GM21737 (cell line): ENCODE measurements around the gene ST3GAL6.

Experiments used
- ATAC-seq: cut with Tn5 transposase; IDR thresholded peaks from one replicate; pipeline ENCODE4 v1.9.1; 2021; ENCODE audit warnings: mild to moderate bottlenecking, moderate library complexity; ENCODE audit not compliant: unreplicated experiment

Gene ST3GAL6

GRCh38 chr3:98775459-98776139 is 12.5 kb downstream of the ST3GAL6 start:
- no peak for ATAC-seq

GRCh38 chr3:98776140-98776493 is 13.0 kb downstream of the ST3GAL6 start:
- no peak for ATAC-seq

- no peak for ATAC-seq
Observed at GRCh38 chr3:98777286-98777685, 14.1 kb downstream of the ST3GAL6 start.

- ATAC-seq, result no peak
Observed at GRCh38 chr3:98777801-98778220, 14.7 kb downstream of the ST3GAL6 start.

GRCh38 chr3:98778383-98778782 is 15.2 kb downstream of the ST3GAL6 start:
- ATAC-seq, result no peak

GRCh38 chr3:98778852-98779413 is 15.8 kb downstream of the ST3GAL6 start:
- no peak for ATAC-seq

GRCh38 chr3:98779541-98780335 is 16.6 kb downstream of the ST3GAL6 start:
- ATAC-seq, result no peak

- ATAC-seq, result no peak
Observed at GRCh38 chr3:98780343-98780742, 17.2 kb downstream of the ST3GAL6 start.

- no peak for ATAC-seq
Observed at GRCh38 chr3:98782824-98783500, 19.8 kb downstream of the ST3GAL6 start.

- ATAC-seq, result no peak
Observed at GRCh38 chr3:98784042-98784441, 20.9 kb downstream of the ST3GAL6 start.

- no peak for ATAC-seq
Observed at GRCh38 chr3:98784666-98785600, 21.8 kb downstream of the ST3GAL6 start.

GRCh38 chr3:98786364-98787006 is 23.3 kb downstream of the ST3GAL6 start:
- no peak for ATAC-seq

- no peak for ATAC-seq
Observed at GRCh38 chr3:98787181-98787580, 24.0 kb downstream of the ST3GAL6 start.

- no peak for ATAC-seq
Observed at GRCh38 chr3:98788651-98789050, 25.5 kb downstream of the ST3GAL6 start.

- ATAC-seq, result no peak
Observed at GRCh38 chr3:98791341-98792325, 28.5 kb downstream of the ST3GAL6 start.

GRCh38 chr3:98793971-98794370 is 30.8 kb downstream of the ST3GAL6 start:
- ATAC-seq, result no peak

GRCh38 chr3:98796334-98796733 is 33.2 kb downstream of the ST3GAL6 start:
- no peak for ATAC-seq

GRCh38 chr3:98797905-98798304 is 34.8 kb downstream of the ST3GAL6 start:
- ATAC-seq, result no peak

GRCh38 chr3:98798820-98799219 is 35.7 kb downstream of the ST3GAL6 start:
- no peak for ATAC-seq
